Measurements from ENCODE around the gene ATG9B.

ATG9B gene

DNA sequence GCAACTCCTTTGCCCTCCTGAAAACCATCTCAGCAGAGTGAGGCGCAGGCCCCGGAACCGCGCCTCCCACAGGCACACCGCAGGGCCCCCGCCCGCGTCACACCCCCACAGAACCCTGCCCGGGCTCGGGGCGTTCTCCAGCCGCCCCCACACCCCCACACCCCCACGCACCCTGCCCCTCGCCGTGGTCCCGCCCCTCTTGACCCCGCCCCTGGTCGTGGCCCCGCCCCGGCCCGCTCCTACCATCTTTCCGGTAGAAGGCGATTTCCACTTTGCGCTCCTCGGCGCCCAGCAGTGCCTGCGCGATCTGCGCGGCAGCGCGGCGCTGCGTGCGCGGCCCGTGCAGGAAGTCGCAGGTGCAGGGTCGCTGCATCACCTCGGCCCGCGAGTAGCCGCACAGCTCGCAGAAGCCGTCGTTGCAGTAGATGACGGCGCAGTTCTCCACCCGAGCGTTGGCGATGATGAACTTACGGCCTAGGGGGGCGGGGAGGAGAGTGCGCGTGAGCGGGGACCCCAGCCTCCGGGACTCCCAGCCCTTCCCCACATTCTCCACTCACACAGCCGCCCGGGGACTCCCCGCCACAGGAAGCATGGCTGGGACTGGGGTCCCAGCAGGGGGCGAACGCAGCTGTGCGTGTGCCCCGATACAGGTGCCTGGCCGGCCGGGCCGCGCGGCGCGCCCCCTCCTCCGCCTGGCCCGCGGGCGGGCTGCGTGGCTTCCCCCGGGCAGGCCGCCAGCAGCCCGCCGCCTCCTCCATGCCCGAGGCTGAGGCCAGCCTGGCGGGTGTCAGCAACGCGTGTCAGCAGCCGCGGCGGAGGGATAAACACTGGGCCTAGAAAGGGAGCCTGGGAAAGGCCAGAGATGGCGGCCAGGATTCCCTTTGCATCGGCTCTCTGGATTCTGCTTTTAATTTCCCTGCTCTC lies 49.6 kb downstream of the ATG9B start:
- no peak for DNase-seq
- H3K27ac ChIP-seq, result no peak overlapping the region
- peaks cover 72% of the 10 kb centered on the region for H3K27me3 ChIP-seq (replicated peaks)
- TF ChIP-seq, protein P1, sequence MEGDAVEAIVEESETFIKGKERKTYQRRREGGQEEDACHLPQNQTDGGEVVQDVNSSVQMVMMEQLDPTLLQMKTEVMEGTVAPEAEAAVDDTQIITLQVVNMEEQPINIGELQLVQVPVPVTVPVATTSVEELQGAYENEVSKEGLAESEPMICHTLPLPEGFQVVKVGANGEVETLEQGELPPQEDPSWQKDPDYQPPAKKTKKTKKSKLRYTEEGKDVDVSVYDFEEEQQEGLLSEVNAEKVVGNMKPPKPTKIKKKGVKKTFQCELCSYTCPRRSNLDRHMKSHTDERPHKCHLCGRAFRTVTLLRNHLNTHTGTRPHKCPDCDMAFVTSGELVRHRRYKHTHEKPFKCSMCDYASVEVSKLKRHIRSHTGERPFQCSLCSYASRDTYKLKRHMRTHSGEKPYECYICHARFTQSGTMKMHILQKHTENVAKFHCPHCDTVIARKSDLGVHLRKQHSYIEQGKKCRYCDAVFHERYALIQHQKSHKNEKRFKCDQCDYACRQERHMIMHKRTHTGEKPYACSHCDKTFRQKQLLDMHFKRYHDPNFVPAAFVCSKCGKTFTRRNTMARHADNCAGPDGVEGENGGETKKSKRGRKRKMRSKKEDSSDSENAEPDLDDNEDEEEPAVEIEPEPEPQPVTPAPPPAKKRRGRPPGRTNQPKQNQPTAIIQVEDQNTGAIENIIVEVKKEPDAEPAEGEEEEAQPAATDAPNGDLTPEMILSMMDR (IDR thresholded peaks at IDR 0.05; ENCODE audit: low read depth, low read length, missing control alignments), result peak; percentile 43
- H3K36me3 ChIP-seq (replicated peaks), result no peaks in the 10 kb centered on the region
- in situ Hi-C loops (cut with HindIII; ENCODE audit: low pct_ligation_motif_present, low sequenced_read_pairs), result no loop called here
- peak overlapping the region; percentile 31 for H3K4me3 ChIP-seq (ENCODE audit: low read depth, low read length)

DNA sequence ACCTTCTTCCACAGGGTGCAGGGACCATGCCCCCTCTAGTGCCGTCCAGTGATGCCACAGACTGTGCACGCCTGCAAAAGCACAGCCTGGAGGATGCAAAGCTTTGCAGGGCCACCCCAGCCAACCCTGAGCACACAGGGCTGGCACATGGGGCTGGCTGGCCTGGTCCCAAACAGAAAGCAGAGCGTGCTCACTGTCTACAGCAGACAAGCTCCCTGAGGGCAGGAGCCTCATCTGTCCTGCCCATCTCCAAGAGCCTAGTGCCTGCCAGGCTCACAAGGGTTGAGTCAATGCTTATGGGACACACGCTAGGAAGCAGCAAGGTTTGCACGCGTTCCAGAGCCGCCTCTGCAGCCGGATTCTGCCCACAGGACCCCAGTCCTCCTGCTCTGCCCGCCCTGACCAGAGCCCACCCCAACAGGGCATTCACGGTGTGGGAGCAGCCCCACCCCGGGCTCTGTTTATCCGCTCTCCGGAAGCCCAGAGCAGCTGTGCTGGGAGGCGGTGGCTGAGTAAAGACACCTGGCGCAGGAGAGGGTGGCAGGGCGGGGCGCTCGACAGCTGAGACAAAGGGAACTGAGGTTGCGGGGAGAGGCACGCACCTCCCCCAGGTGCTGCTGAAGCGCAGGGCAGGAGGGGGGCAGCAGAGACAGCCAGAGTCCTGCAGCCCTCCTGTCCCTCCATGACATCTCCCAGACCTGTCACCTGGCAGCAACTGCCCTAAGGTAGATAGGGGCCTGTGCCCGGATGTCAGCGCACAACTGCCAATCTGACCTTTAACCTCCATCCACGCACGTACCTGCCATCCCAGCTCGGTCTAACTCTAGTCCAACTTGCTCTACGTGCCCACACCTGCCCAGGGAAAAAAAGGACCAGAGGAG lies 50.5 kb downstream of the ATG9B start:
- peaks cover 72% of the 10 kb centered on the region for H3K27me3 ChIP-seq (replicated peaks)
- in situ Hi-C loops (cut with HindIII; ENCODE audit: low pct_ligation_motif_present, low sequenced_read_pairs), result no loop called here
- no peaks in the 10 kb centered on the region for H3K36me3 ChIP-seq (replicated peaks)
- no peak overlapping the region for H3K4me3 ChIP-seq (ENCODE audit: low read depth, low read length)
- DNase-seq, result no peak
- TF ChIP-seq, protein P1 (IDR thresholded peaks at IDR 0.05; ENCODE audit: low read depth, low read length, missing control alignments), result no peak
- no peak overlapping the region for H3K27ac ChIP-seq

DNA sequence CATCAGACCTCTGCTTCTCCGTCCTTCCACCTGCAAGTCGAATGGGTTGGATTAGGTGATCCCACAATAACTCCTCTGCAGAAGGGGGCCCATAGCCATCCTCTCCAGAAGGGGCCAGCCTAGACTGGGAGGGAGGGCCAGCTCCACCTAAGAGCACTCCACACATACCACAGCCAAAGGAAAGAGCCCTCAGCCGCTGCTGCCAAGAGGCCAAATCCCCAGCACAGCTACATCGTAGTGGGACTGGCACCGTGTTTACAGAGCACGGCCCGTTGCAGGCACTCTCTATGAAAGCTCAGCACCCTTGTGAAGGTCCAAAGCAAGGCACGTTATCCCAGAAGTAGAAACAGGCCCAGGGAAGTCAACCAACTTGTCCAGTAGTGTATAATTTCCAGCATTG lies 51.6 kb downstream of the ATG9B start:
- no peak overlapping the region for H3K27ac ChIP-seq
- no peak for DNase-seq
- H3K4me3 ChIP-seq (ENCODE audit: low read depth, low read length), result no peak overlapping the region
- TF ChIP-seq, protein P1 (IDR thresholded peaks at IDR 0.05; ENCODE audit: low read depth, low read length, missing control alignments), result no peak
- peaks cover 74% of the 10 kb centered on the region for H3K27me3 ChIP-seq (replicated peaks)
- in situ Hi-C loops (cut with HindIII; ENCODE audit: low pct_ligation_motif_present, low sequenced_read_pairs), result no loop called here
- H3K36me3 ChIP-seq (replicated peaks), result no peaks in the 10 kb centered on the region

DNA sequence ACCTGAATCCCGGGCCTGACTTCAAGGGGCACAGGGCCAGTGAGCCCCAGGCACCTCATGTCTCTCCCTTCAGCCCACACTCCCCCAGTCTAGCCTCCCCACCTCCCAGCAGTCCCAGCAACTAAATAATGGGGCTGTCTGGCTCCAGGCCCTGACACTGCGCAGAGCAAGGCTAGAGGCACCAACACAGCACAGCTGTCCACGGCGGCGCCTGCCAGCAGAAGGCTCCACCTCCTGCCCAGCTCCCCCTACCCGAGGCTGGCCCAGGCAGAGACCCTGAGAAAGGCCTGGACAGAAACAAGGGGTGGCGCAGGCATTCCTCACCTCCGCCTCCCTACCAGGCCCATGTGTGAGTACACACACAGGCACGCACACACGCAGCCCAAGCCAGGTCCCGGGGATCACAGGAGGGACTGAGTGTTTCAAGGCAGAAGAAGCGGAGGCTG lies 52.2 kb downstream of the ATG9B start:
- no peak for DNase-seq
- in situ Hi-C loops (cut with HindIII; ENCODE audit: low pct_ligation_motif_present, low sequenced_read_pairs), result no loop called here
- H3K27ac ChIP-seq, result no peak overlapping the region
- no peak overlapping the region for H3K4me3 ChIP-seq (ENCODE audit: low read depth, low read length)
- TF ChIP-seq, protein P1 (IDR thresholded peaks at IDR 0.05; ENCODE audit: low read depth, low read length, missing control alignments), result no peak
- H3K27me3 ChIP-seq (replicated peaks), result peaks cover 74% of the 10 kb centered on the region
- H3K36me3 ChIP-seq (replicated peaks), result no peaks in the 10 kb centered on the region

DNA sequence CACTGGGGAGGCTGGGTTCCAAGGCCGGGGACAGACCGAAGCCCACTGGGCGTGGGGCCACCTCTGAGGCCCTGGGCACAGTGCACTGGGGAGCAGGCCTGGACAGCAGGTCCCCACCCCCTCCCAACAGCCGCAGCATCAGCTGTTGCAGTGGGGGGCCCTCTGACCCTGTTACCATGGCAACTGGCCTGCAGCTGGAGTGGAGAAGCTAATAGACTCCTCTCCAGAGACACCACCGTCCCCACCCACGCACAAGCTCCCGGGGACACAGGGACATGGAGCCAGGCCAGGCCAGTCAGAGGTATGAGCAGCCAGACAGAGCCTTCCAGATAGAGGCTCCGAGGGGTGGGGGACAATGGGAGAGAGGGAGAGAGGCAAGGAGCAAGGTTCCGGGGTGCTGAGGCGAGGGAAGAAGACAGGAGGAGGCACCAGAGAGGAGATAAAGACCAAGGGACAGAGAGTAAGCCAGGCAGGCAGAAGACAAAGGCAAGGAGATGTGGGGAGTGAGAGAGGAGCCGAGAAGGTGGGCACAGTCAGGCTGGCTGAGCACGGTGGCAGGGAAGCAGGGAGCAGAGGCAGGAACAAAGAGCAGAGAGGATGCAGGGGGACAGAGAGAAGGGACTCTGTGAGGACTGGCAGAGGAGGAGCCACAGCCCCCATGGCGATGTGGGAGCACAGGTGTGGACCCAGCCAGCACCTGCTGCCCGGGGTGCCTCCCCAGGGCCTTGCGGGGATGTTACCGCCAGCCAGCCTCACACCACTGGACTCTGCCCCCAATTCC lies 52.9 kb downstream of the ATG9B start:
- in situ Hi-C loops (cut with HindIII; ENCODE audit: low pct_ligation_motif_present, low sequenced_read_pairs), result no loop called here
- peaks cover 71% of the 10 kb centered on the region for H3K27me3 ChIP-seq (replicated peaks)
- TF ChIP-seq, protein P1 (IDR thresholded peaks at IDR 0.05; ENCODE audit: low read depth, low read length, missing control alignments), result no peak

More for the DNA sequence above, 52.9 kb downstream of the ATG9B start:
- Histone ChIP-seq H3K36me3 (replicated peaks) (no peaks in the 10 kb centered on the region), H3K27ac (no peak overlapping the region), H3K4me3 (ENCODE audit: low read depth, low read length) (no peak overlapping the region)
- no peak for DNase-seq
